BJ (cell line): ENCODE results near the gene MED31. TPM values are rescaled to one million over a fixed set of nuclear protein-coding genes. Genes with fewer than 3 reads are reported as not detected.

Experiments
- CTCF ChIA-PET: fragments of 350-600 bp; formaldehyde crosslinking; extraction: SDS; loops from one replicate; lab custom pipeline; 2021; ENCODE audit warnings: antibody characterized with exemption, inconsistent platforms; lab: Yijun Ruan, JAX
- POLR2A ChIA-PET: fragments of 300-600 bp; sonication (Branson Sonifier 250); formaldehyde crosslinking; extraction: SDS; loops from one replicate; lab custom pipeline; 2021; ENCODE audit warnings: antibody characterized with exemption; lab: Charles Lee
- DNase-seq: peaks from one replicate; pipeline ENCODE4 v3.0.0-alpha.2; 2011; ENCODE audit warnings: low read depth
- H3K27me3 ChIP-seq: 2 replicates; pipeline ENCODE4 v1.6.0; 2011; ENCODE audit warnings: low read length; ENCODE audit not compliant: control insufficient read depth, insufficient read depth
- H3K36me3 ChIP-seq: 2 replicates; pipeline ENCODE4 v1.5.1; 2011; ENCODE audit warnings: low read length; ENCODE audit not compliant: control insufficient read depth, insufficient read depth
- H3K4me3 ChIP-seq: 2 replicates; pipeline ENCODE4 v1.5.1; 2011; ENCODE audit warnings: low read depth, mild to moderate bottlenecking, control low read depth, low read length
- polyA plus RNA-seq: library from polyadenylated mRNA; depleted of rRNA; stranded (reverse); fragments of >200 nt; gene quantifications from 2 replicates; pipeline ENCODE4 v1.2.3, GENCODE V29; 2011
- TF ChIP-seq, protein P1 (sequence below): IDR thresholded peaks from 2 replicates; pipeline ENCODE4 v1.5.1; 2011; ENCODE audit warnings: low read depth, mild to moderate bottlenecking, control low read depth, inconsistent platforms, low read length, moderate library complexity; ENCODE audit not compliant: insufficient read depth

The MED31 gene
- polyA plus RNA-seq, 1 experiment: 6.9 TPM

DNA sequence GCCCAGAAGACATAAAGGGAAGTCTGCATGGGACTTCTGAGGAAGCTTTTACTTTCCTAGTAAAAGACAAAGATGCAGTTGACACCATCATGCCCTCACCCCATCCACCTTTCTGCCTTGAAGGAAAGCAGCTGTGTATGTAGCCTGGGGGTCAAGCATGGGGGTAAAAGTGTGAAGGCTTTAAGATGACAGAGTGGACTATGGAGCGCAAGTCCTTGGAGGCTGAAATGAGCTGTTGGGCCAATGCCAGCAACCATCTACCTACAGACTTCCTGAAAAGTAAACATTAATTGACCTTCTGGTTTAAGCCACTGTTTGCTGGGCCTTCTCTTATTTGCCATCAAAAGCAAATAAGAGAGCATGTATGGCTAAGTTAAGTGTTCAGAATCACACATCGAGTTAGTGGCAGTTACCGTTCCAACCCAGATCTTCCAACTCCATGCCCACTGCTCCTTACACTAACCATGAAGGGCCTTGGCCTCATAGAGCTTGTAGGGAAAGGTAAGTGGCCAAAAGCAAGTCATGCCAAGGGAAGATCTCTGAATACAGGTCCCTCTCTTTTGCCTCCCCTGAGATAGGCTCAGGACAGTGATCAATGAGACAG is 31.8 kb upstream of the MED31 start:
- ChIA-PET CTCF (no interaction called here), POLR2A (no interaction called here)
- no peaks in the 10 kb centered on the region; the same call in 1 of the 2 replicates for H3K27me3 ChIP-seq
- DNase-seq: no peak
- H3K4me3 ChIP-seq: no peak overlapping the region
- H3K36me3 ChIP-seq: no peaks in the 10 kb centered on the region
- TF ChIP-seq, protein P1, sequence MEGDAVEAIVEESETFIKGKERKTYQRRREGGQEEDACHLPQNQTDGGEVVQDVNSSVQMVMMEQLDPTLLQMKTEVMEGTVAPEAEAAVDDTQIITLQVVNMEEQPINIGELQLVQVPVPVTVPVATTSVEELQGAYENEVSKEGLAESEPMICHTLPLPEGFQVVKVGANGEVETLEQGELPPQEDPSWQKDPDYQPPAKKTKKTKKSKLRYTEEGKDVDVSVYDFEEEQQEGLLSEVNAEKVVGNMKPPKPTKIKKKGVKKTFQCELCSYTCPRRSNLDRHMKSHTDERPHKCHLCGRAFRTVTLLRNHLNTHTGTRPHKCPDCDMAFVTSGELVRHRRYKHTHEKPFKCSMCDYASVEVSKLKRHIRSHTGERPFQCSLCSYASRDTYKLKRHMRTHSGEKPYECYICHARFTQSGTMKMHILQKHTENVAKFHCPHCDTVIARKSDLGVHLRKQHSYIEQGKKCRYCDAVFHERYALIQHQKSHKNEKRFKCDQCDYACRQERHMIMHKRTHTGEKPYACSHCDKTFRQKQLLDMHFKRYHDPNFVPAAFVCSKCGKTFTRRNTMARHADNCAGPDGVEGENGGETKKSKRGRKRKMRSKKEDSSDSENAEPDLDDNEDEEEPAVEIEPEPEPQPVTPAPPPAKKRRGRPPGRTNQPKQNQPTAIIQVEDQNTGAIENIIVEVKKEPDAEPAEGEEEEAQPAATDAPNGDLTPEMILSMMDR: no peak

DNA sequence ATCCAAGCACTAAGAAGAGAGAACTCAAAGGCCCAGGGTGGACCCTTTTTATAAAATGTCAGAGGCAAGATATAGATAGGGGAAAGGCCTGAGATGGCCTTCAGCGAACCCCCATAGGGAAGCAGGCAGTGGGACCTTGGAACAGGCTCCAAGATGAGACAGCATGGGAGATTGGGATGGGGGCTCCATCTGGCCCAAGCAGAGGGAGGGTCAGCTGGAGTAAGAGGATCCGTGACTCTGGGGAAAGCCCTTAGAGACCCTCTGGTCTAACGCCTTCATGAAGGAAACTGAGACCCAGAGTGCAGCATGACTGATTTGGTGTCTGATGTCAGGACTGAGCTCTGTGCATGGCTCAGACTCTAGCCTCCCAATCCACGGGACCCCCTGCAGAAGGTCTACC is 30.9 kb upstream of the MED31 start:
- DNase-seq: no peak
- no peaks in the 10 kb centered on the region for H3K36me3 ChIP-seq
- CTCF ChIA-PET: interaction anchor here (1.0 kb wide), 1 partner anchor 37 kb away, joined by 3 read pairs; no protein-coding TSS in a partner anchor
- no peak overlapping the region for H3K4me3 ChIP-seq
- TF ChIP-seq, protein P1: no peak
- no peaks in the 10 kb centered on the region; the same call in 1 of the 2 replicates for H3K27me3 ChIP-seq
- POLR2A ChIA-PET: no interaction called here

DNA sequence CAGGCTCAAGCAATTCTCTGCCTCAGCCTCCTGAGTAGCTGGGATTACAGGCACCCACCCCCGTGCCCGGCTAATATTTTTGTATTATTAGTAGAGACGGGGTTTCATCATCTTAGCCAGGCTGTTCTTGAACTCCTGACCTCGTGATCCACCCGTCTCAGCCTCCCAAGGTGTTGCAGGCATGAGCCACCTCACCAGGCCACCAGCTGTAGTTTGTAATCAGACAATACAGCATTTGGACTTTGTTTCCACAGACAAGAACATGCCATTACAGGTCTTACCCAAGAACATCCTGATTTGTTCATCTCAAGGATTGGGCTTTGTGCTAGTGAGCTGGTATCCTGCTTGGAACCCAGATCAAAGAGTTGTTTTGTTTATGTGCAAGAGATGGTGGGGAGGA is 30.3 kb upstream of the MED31 start:
- H3K27me3 ChIP-seq: peaks cover under 1% of the 10 kb centered on the region
- no peak overlapping the region for H3K4me3 ChIP-seq
- CTCF ChIA-PET: interaction anchor here (1.0 kb wide), 1 partner anchor 38 kb away, joined by 3 read pairs; no protein-coding TSS in a partner anchor
- H3K36me3 ChIP-seq: no peaks in the 10 kb centered on the region
- no peak for DNase-seq
- POLR2A ChIA-PET: no interaction called here
- TF ChIP-seq, protein P1: no peak

DNA sequence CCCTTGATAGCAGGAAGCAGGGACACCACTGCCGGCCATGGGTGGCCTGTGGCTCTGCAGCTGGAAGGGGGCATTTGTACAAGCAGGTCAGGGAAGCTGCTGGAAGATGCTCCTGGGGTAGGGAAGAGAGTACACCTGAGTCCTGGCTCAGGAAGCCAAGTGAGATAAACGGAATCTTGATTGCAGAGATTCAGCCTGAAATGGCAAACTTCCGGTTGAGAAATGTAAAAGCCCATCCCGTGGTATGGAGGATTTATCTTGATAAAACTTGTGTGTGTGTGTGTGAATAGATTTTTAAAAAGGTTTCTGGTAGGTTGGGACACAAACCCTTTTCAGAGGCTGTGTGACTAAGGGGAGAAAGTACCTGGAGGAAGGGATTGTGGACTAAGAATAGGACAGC is 29.8 kb upstream of the MED31 start:
- Histone ChIP-seq H3K4me3 (no peak overlapping the region), H3K27me3 (peaks cover 3% of the 10 kb centered on the region), H3K36me3 (no peaks in the 10 kb centered on the region)
- DNase-seq: no peak
- TF ChIP-seq, protein P1: no peak
- POLR2A ChIA-PET: no interaction called here
- CTCF ChIA-PET: interaction anchor here (1.0 to 5.1 kb wide), 2 partner anchors 15 to 38 kb away, joined by 3 to 29 read pairs; no protein-coding TSS in a partner anchor

DNA sequence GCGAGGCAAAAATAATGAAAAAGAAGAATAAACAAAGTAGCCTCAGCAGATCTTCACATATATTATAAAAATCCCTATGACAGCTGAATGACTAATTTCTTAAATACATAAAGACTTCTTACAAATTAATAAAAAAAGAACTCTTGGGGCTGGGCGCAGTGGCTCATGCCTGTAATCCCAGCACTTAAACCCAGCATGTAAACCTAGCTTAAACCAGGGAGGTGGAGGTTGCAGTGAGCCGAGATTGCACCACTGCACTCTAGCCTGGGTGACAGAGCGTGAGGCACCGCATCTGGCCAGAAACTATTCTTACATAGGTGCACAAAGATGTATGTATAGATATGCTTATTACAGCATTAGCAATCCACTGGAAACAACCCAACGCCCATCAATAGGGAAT is 27.8 kb upstream of the MED31 start:
- Histone ChIP-seq H3K4me3 (no peak overlapping the region), H3K36me3 (no peaks in the 10 kb centered on the region), H3K27me3 (peaks cover 5% of the 10 kb centered on the region)
- ChIA-PET POLR2A (no interaction called here), CTCF (interaction anchor here (1.0 to 5.1 kb wide), 2 partner anchors 13 to 215 kb away, joined by 3 to 29 read pairs; no protein-coding TSS in a partner anchor)
- TF ChIP-seq, protein P1: no peak
- DNase-seq: no peak
